Measurements from ENCODE around the gene LAMA3.

LAMA3 gene

GRCh38 chr18:23949863-23950262 is 260.6 kb downstream of the LAMA3 start:
- DNase-seq = no peak

GRCh38 chr18:23950644-23951043 is 261.4 kb downstream of the LAMA3 start:
- no peak for DNase-seq

- DNase-seq = no peak
Observed at GRCh38 chr18:23951206-23951605, 262.0 kb downstream of the LAMA3 start.

- no peak for DNase-seq
Observed at GRCh38 chr18:23953984-23954383, 264.7 kb downstream of the LAMA3 start.

GRCh38 chr18:23956483-23956882 is 267.2 kb downstream of the LAMA3 start:
- DNase-seq = no peak

GRCh38 chr18:23958036-23958435 is 268.8 kb downstream of the LAMA3 start:
- DNase-seq = no peak

- DNase-seq = no peak
Observed at GRCh38 chr18:23963443-23964165, 274.4 kb downstream of the LAMA3 start.

- peak in 3 of 4 experiments; percentile 5 to 11 (median 6) for DNase-seq
Observed at GRCh38 chr18:23964282-23965238, 275.3 kb downstream of the LAMA3 start.

- no peak for DNase-seq
Observed at GRCh38 chr18:23966909-23967308, 277.7 kb downstream of the LAMA3 start.

- no peak for DNase-seq
Observed at GRCh38 chr18:23967321-23968089, 278.3 kb downstream of the LAMA3 start.

- no peak for DNase-seq
Observed at GRCh38 chr18:23968638-23969604, 279.7 kb downstream of the LAMA3 start.

GRCh38 chr18:23969664-23970063 is 280.4 kb downstream of the LAMA3 start:
- no peak for DNase-seq

GRCh38 chr18:23970161-23971096 is 281.2 kb downstream of the LAMA3 start:
- DNase-seq = peak in 2 of 4 experiments; percentile 5 to 13

- no peak for DNase-seq
Observed at GRCh38 chr18:23971097-23971440, 281.8 kb downstream of the LAMA3 start.

- DNase-seq = no peak
Observed at GRCh38 chr18:23971666-23972230, 282.5 kb downstream of the LAMA3 start.

- peak in 1 of 4 experiments; percentile 4 for DNase-seq
Observed at GRCh38 chr18:23972453-23972852, 283.2 kb downstream of the LAMA3 start.

- DNase-seq = no peak
Observed at GRCh38 chr18:23977103-23977502, 287.9 kb downstream of the LAMA3 start.

- no peak for DNase-seq
Observed at GRCh38 chr18:23977719-23978483, 288.6 kb downstream of the LAMA3 start.

- no peak for DNase-seq
Observed at GRCh38 chr18:23981369-23981980, 292.2 kb downstream of the LAMA3 start.

Data from activated CD4-positive, CD25-positive, alpha-beta regulatory T cell (primary cell).